OCI-LY7 (cell line): ENCODE data around the gene MRPL3. TPM values are rescaled to one million over a fixed set of nuclear protein-coding genes. Genes with fewer than 3 reads are reported as not detected.
A peak's percentile ranks its signal among the peaks of the same experiment; 100 is the strongest.

Experiments used
- BruUV-seq: library from RNA; stranded (reverse); fragments of 400-500 nt; replicated peaks from 2 replicates; lab custom pipeline; 2021; lab: Mats Ljungman, UMichigan
- CTCF ChIA-PET: fragments of 300-600 bp; sonication (Branson Sonifier 250); formaldehyde crosslinking; loops from one replicate; lab custom pipeline; 2022; ENCODE audit warnings: antibody characterized with exemption; ENCODE audit not compliant: unreplicated experiment; lab: Charles Lee
- POLR2A ChIA-PET: fragments of 300-600 bp; sonication (Branson Sonifier 250); formaldehyde crosslinking; loops from one replicate; lab custom pipeline; 2022; ENCODE audit warnings: antibody characterized with exemption; lab: Charles Lee
- DNase-seq: peaks from one replicate; pipeline ENCODE4 v3.0.0-alpha.2; 2015; ENCODE audit warnings: low spot score
- H2AFZ ChIP-seq: fragments of 200-600 bp; sonication (generic), shearing (Covaris generic); 2 replicates; pipeline ENCODE4 v1.6.1; 2014; ENCODE audit warnings: mild to moderate bottlenecking, antibody characterized with exemption, low read length, moderate library complexity
- H3K27ac ChIP-seq: fragments of 200-600 bp; sonication (generic); 2 replicates; pipeline ENCODE4 v1.5.1; 2014; ENCODE audit warnings: mixed run types, low read depth, mild to moderate bottlenecking, moderate library complexity, low read length, inconsistent platforms; ENCODE audit not compliant: poor library complexity, severe bottlenecking
- H3K36me3 ChIP-seq: fragments of 200-600 bp; sonication (generic); 2 replicates; pipeline ENCODE4 v1.6.1; 2014; ENCODE audit warnings: mild to moderate bottlenecking, antibody characterized with exemption, low read length, moderate library complexity, mixed read lengths; ENCODE audit not compliant: insufficient read depth
- H3K4me1 ChIP-seq: fragments of 200-600 bp; sonication (generic); 2 replicates; pipeline ENCODE4 v1.5.1; 2014; ENCODE audit warnings: mild to moderate bottlenecking, low read length; ENCODE audit not compliant: insufficient read depth, poor library complexity, severe bottlenecking
- H3K4me2 ChIP-seq: fragments of 200-600 bp; sonication (generic); 2 replicates; pipeline ENCODE4 v1.6.1; 2014; ENCODE audit warnings: mild to moderate bottlenecking, low read length
- H3K4me3 ChIP-seq: fragments of 200-600 bp; sonication (generic); 2 replicates; pipeline ENCODE4 v1.5.1; 2014; ENCODE audit warnings: mild to moderate bottlenecking, low read depth, low read length; ENCODE audit not compliant: poor library complexity, severe bottlenecking
- H3K79me2 ChIP-seq: fragments of 200-600 bp; sonication (generic); 2 replicates; pipeline ENCODE4 v1.6.1; 2016; ENCODE audit warnings: low read depth, mild to moderate bottlenecking, low read length, moderate library complexity, mixed read lengths; ENCODE audit not compliant: insufficient read depth
- H3K9me2 ChIP-seq: fragments of 200-600 bp; sonication (generic); 2 replicates; pipeline ENCODE4 v1.6.1; 2016; ENCODE audit warnings: mild to moderate bottlenecking, low read length, mixed read lengths; ENCODE audit not compliant: insufficient read depth
- H3K9me3 ChIP-seq: fragments of 200-600 bp; sonication (generic); 2 replicates; pipeline ENCODE4 v1.6.1; 2014; ENCODE audit warnings: mild to moderate bottlenecking, mixed run types, low read length, mixed read lengths
- H4K20me1 ChIP-seq: fragments of 200-600 bp; sonication (generic); 2 replicates; pipeline ENCODE4 v1.6.1; 2014; ENCODE audit warnings: mild to moderate bottlenecking, antibody characterized with exemption, low read length, moderate library complexity, mixed read lengths; ENCODE audit not compliant: insufficient read depth
- CTCF ChIP-seq: fragments of 200-600 bp; sonication (generic); conservative IDR thresholded peaks from 2 replicates; pipeline ENCODE4 v1.5.1; 2014; ENCODE audit warnings: mild to moderate bottlenecking, antibody characterized with exemption, low read length, moderate library complexity, mixed read lengths
- EZH2phosphoT487 ChIP-seq: fragments of 200-600 bp; sonication (generic); IDR thresholded peaks from 2 replicates; pipeline ENCODE4 v1.6.1; 2018; ENCODE audit warnings: low read depth, borderline replicate concordance, mild to moderate bottlenecking, mixed run types, antibody characterized with exemption, low read length, moderate library complexity, mixed read lengths
- intact Hi-C: fragments of 100-400 bp; cut with micrococcal nuclease; formaldehyde crosslinking; loops from one replicate; pipeline ENCODE4 v1.10.0; 2022; ENCODE audit not compliant: unreplicated experiment
- total RNA-seq, 2 experiments: library from RNA; depleted of rRNA in 1 of 2; stranded (reverse); fragments of >200 nt in 1 of 2; shearing (Covaris generic) in 1 of 2; gene quantifications; 2 replicates each; pipeline ENCODE4 v1.2.3, GENCODE V29; 2014 to 2022

The MRPL3 gene
- total RNA-seq, 2 experiments from 2014 or later, result 121 to 133 TPM

GRCh38 chr3:131518680-131519079 is 15.9 kb upstream of the MRPL3 start:
- BruUV-seq, result no TSS peak
- H3K4me1 ChIP-seq, result no peaks in the 10 kb centered on the region
- intact Hi-C loops, result no loop called here
- TF ChIP-seq CTCF (no peak), EZH2phosphoT487 (no peak)
- no peak overlapping the region for H3K27ac ChIP-seq
- H4K20me1 ChIP-seq, result no peaks in the 10 kb centered on the region
- no peaks in the 10 kb centered on the region for H3K9me2 ChIP-seq
- ChIA-PET CTCF (interaction anchor here (0.5 kb wide), 1 partner anchor 106 kb away, joined by 3 read pairs; no protein-coding TSS in a partner anchor), POLR2A (interaction anchor here (1.0 kb wide), 1 partner anchor 12 kb away, joined by 3 read pairs; no protein-coding TSS in a partner anchor)
- DNase-seq, result no peak
- no peaks in the 10 kb centered on the region for H3K79me2 ChIP-seq
- H3K4me3 ChIP-seq, result no peak overlapping the region
- no peak overlapping the region for H2AFZ ChIP-seq
- no peaks in the 10 kb centered on the region for H3K9me3 ChIP-seq
- H3K4me2 ChIP-seq, result no peak overlapping the region
- H3K36me3 ChIP-seq, result no peaks in the 10 kb centered on the region

GRCh38 chr3:131505421-131505820 is 2.6 kb upstream of the MRPL3 start:
- peaks cover 19% of the 10 kb centered on the region for H3K4me1 ChIP-seq
- peaks cover 12% of the 10 kb centered on the region for H3K36me3 ChIP-seq
- TF ChIP-seq CTCF (no peak), EZH2phosphoT487 (no peak)
- peaks cover 29% of the 10 kb centered on the region for H3K79me2 ChIP-seq
- H4K20me1 ChIP-seq, result peaks cover 7% of the 10 kb centered on the region; the same call in 1 of the 2 replicates
- no peaks in the 10 kb centered on the region for H3K9me3 ChIP-seq
- H3K9me2 ChIP-seq, result no peaks in the 10 kb centered on the region
- ChIA-PET POLR2A (interaction anchor here (0.6 kb wide), 1 partner anchor 625 kb away, joined by 3 read pairs; no protein-coding TSS in a partner anchor), CTCF (no interaction called here)
- H3K4me2 ChIP-seq, result no peak overlapping the region
- intact Hi-C loops, result no loop called here
- no peak overlapping the region for H3K4me3 ChIP-seq
- no TSS peak for BruUV-seq
- no peak overlapping the region for H2AFZ ChIP-seq
- no peak overlapping the region for H3K27ac ChIP-seq
- DNase-seq, result no peak

- ChIA-PET CTCF (no interaction called here), POLR2A (interaction anchor here (0.8 to 1.0 kb wide), 2 partner anchors 8 to 100 kb away, joined by 3 read pairs; no protein-coding TSS in a partner anchor)
- Histone ChIP-seq H3K9me3 (no peaks in the 10 kb centered on the region), H3K4me1 (peaks cover 19% of the 10 kb centered on the region), H2AFZ (peak overlapping the region; percentile 99), H3K27ac (no peak overlapping the region), H4K20me1 (peaks cover 7% of the 10 kb centered on the region; the same call in 1 of the 2 replicates), H3K79me2 (peaks cover 43% of the 10 kb centered on the region), H3K4me3 (peak overlapping the region; percentile 99), H3K36me3 (peaks cover 30% of the 10 kb centered on the region), H3K9me2 (no peaks in the 10 kb centered on the region), H3K4me2 (peak overlapping the region; percentile 88)
- TF ChIP-seq EZH2phosphoT487 (no peak), CTCF (no peak)
- DNase-seq, result peak; percentile 3
- intact Hi-C loops, result loop anchor here (2.0 to 5.0 kb wide), 4 partner anchors 122 to 756 kb away; partner anchors contain the start of genes ASTE1, ATP2C1, NEK11 and NUDT16
- BruUV-seq, result TSS peak; percentile 96
Observed at GRCh38 chr3:131503320-131503635, 507 bp upstream of the MRPL3 start.
